Cardiac fibroblast (primary cell): Measurements from ENCODE around the gene RLBP1.
A peak's percentile ranks its signal among the peaks of the same experiment; 100 is the strongest.
"Not testable (repeated sequence)": the region's sequence is repeated elsewhere in the genome, so short reads cannot be mapped to it uniquely, and the experiment has no call there.

Source experiments
- DNase-seq, 2 donors: peaks; one replicate each; pipeline versions ENCODE4 v3.0.0 to v3.0.0-alpha.2; 2010; ENCODE audit warnings: low read depth in 2 of 2
- H3K4me3 ChIP-seq, 2 donors: replicated peaks in 1 of 2; 1 replicate in 1 of 2; 2 replicates in 1 of 2; pipeline ENCODE4 v1.5.1; 2011; ENCODE audit warnings: low read depth in 2 of 2, low read length in 2 of 2, mild to moderate bottlenecking in 2 of 2, moderate library complexity in 1 of 2
- CTCF ChIP-seq: IDR thresholded peaks from one replicate; pipeline ENCODE4 v1.5.1; 2011; ENCODE audit warnings: low read depth, mild to moderate bottlenecking, low read length, inconsistent platforms

Gene RLBP1

GRCh38 chr15:89221543-89221942, at the start of gene RLBP1:
Gene RLBP1, minus strand, starts transcription at chr15:89221579. Its CDS starts 2,604 bp downstream, at chr15:89218975.
- TF ChIP-seq CTCF = no peak
- H3K4me3 ChIP-seq = no peak within 1 kb of the TSS
- DNase-seq = no peak

GRCh38 chr15:89250142-89250541, 28.8 kb upstream of the RLBP1 start:
- not testable (repeated sequence) for DNase-seq, H3K4me3 ChIP-seq

GRCh38 chr15:89248584-89248983, 27.2 kb upstream of the RLBP1 start:
- no peak overlapping the region for H3K4me3 ChIP-seq
- no peak for DNase-seq
- TF ChIP-seq CTCF = no peak

- no peak overlapping the region for H3K4me3 ChIP-seq
- TF ChIP-seq CTCF = no peak
- peak in 1 of 2 donors; percentile 36 for DNase-seq
These were observed 26.1 kb upstream of the RLBP1 start for GRCh38 chr15:89247446-89247845.

- peak overlapping the region; percentile 70 to 86 for H3K4me3 ChIP-seq
- TF ChIP-seq CTCF = no peak
- no peak for DNase-seq
These were observed 23.2 kb upstream of the RLBP1 start for GRCh38 chr15:89244574-89244903.

GRCh38 chr15:89243691-89244573, 22.6 kb upstream of the RLBP1 start, which contains the start of gene FANCI:
Gene FANCI, plus strand, starts transcription at chr15:89243979. Its CDS starts 3,669 bp downstream, at chr15:89247648.
- peak; percentile 93 to 96 for DNase-seq

More at GRCh38 chr15:89243691-89244573, 22.6 kb upstream of the RLBP1 start, which contains the start of gene FANCI:
- H3K4me3 ChIP-seq = peak within 1 kb of the TSS; percentile 70 to 86
- peak; percentile 38 for TF ChIP-seq CTCF
